NCI-H345 (cell line): ENCODE data around the gene EMC7.
"Not testable (repeated sequence)": the region's sequence is repeated elsewhere in the genome, so short reads cannot be mapped to it uniquely, and the experiment has no call there.

Experiments
- DNase-seq: peaks from one replicate; lab custom pipeline; 2025; lab: John Stamatoyannopoulos, UW

The EMC7 gene

DNA sequence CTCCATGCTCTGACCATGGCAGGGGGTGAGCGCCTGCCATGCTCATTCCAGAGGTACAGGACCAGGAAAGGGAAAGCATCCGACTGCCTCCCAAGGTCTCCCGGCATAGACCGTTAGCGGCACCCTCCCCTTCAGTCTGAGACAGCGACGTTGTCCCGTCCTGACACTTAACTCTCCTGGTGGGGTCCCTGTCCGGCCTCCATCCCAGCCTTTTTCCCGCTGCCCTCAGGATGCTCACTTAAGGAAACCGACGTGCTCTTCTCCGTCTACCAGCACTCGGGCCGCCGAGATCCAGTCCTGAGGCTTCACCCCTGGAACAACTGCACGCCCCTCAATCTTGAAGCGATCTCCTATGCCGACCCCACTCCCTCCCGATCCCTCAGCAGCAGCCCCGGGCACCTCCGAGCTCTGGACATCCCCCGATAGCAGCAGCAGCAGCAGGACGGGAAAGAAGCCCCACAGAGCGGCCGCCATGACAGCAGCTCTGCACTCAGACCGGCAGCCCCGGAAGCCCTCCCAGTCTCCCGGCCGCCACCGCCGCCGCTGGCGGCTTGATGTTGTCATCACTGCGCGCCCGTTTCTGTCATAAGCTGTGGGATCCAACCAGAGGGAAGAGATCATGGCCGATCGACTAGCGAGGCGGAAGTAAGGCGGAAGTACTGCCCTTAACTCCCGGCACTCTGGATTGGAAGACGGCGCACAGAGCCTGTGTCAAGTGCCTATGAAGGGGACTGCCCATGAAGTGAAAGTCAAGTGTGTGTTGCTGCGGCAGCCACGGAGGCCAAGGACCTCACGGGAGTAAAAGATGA lies at the start of gene EMC7, which contains the start of gene PGBD4:
EMC7 (minus strand) TSS at position 497 of the 809 bp plus-strand sequence; CDS start at position 474, 23 bp downstream.
PGBD4 (plus strand) TSS at position 718 of the 809 bp plus-strand sequence. CDS start 449 bp downstream, outside the sequence.
- DNase-seq: peak; percentile 95

GRCh38 chr15:34147371-34148140 lies 45.9 kb upstream of the EMC7 start:
- DNase-seq: no peak

DNA sequence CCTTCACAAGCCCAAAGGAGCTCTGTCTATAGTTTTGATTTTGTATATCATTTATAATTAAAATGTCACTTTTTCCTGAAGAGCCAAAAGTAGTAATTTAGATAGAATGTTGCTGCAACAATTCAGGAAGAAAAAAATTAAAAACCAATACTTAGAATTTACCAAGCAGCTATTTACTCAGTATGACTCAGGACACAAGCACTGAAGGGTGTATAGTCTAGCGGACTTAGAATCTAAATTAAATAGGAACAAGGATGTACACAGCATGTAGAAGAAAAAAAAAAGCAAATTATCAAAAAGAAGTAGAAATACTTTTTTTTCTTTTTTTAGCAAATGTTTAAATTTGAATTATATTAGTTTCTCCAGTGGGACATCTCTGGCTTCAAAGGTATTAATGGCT lies 31.8 kb upstream of the EMC7 start:
- no peak for DNase-seq

DNA sequence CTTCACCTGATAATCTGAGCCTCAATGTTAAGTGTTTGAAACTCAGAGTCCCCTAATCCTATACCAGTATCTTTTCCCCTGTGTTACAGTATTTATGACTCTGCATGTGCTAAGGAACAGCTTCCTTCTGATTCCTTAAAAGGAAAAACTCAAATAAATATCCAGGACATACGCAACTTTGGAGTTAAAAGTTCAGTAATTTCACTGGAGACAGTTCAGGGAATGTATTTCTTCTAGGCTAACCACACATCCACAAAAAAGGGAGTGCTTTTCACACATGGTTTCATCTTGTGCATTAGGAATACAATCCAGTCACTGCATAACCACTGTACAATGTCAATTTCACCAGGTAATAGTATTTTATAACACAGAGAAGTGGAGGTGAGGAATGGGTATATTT lies 31.2 kb upstream of the EMC7 start:
- no peak for DNase-seq

DNA sequence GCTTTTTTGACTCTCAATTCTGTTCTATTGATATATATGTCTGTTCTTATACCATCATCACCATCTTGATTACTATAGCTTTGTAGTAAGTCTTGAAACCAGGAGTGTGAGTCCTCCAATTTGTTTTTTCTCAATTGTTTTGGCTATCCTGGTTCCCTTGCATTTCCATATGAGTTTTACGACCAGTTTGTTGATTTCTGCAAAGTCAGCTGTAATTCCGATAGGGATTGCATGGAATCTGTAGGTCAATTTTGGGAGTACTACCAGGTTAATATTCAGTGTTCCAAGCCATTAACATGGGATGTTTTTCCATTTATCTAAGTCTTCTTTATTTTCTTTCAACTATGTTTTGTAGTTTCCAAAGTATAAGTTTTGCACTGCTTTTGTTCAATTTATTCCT lies 27.2 kb upstream of the EMC7 start:
- DNase-seq: no peak

DNA sequence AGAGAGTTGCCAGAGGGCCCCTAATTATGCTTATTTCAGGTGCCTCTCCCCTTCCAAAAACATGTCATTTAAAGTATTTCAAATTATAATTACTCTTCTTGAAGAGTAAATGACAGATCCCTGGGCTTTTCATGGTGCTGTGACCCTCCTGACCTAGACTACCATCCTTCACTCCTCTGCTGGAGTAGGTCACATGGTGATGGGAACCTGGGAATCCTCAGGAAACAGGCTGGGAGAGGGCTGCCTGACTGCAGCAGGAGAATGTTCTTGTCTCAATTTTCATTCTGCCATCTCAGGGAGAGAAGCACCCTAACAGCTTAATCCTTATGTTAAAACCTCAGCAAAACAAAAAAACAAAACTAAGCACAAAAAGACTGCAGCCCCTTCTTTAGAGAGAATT lies 24.9 kb upstream of the EMC7 start:
- no peak for DNase-seq

- no peak for DNase-seq
Measured at GRCh38 chr15:34125945-34126344, 24.3 kb upstream of the EMC7 start.

- DNase-seq: no peak
Measured at GRCh38 chr15:34124651-34125050, 23.0 kb upstream of the EMC7 start.

- no peak for DNase-seq
Measured at GRCh38 chr15:34122771-34123183, 21.1 kb upstream of the EMC7 start.

- DNase-seq: not testable (repeated sequence)
Measured at GRCh38 chr15:34121786-34122185, 20.1 kb upstream of the EMC7 start.

- not testable (repeated sequence) for DNase-seq
Measured at GRCh38 chr15:34120420-34120819, 18.8 kb upstream of the EMC7 start.

DNA sequence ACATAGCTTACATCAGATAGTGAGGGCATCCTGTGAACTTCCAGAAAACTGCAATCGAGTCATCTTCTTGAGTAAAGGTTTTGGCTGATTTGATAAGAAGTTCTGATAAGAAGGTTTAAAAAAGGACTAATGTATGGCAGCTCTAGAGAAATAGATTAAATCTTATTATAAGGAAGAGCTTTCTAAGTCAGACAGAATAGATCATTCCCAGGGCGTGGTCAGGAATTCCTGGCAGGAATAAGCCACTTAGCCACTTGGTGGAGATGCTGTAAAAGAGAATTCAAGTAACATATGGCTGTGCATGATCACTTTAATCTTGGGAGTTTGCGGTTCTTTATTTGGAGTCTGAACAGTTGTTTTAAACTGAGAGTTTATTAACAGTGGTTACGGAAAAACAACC lies 17.6 kb upstream of the EMC7 start:
- no peak for DNase-seq

DNA sequence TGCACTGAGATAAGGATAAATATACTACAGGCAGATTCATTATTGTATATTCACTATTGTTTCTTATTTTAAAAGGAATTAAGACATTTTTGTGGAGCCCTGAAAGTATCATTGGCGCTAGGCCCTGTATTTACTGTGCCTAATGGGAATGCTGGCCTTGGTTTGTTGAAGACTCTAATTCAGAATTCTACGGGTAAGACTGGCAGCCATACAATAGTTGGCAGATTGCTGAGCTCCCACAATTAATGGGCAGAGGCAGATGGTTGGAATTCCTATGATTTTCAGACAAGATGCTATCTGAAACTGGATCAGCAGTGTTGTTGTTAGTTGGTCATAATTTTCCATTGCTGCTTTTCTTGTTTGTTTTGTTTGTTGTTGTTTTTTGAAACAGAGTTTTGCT lies 15.0 kb upstream of the EMC7 start:
- DNase-seq: no peak

DNA sequence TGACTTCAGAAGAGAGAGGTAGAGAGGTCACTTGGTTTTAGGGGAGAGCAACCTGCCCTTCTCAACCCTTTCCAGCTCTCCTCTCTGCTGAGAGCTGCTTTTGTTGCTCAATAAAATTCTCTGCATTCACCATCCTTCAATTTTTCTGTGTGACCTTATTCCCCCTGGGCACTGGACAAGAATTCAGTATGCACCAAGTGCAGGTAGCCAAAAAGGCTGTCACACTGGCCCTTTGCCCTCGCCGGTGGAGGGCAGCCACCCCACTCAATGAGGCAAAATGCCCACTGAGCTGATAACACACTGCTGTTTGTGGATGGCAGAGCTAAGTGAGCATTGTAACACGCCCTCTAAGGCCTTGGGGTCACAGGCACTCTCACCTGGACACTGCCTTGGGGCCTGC lies 13.1 kb upstream of the EMC7 start:
- no peak for DNase-seq

GRCh38 chr15:34114215-34114614 lies 12.6 kb upstream of the EMC7 start:
- DNase-seq: no peak

- no peak for DNase-seq
Measured at GRCh38 chr15:34111488-34111887, 9.8 kb upstream of the EMC7 start.

DNA sequence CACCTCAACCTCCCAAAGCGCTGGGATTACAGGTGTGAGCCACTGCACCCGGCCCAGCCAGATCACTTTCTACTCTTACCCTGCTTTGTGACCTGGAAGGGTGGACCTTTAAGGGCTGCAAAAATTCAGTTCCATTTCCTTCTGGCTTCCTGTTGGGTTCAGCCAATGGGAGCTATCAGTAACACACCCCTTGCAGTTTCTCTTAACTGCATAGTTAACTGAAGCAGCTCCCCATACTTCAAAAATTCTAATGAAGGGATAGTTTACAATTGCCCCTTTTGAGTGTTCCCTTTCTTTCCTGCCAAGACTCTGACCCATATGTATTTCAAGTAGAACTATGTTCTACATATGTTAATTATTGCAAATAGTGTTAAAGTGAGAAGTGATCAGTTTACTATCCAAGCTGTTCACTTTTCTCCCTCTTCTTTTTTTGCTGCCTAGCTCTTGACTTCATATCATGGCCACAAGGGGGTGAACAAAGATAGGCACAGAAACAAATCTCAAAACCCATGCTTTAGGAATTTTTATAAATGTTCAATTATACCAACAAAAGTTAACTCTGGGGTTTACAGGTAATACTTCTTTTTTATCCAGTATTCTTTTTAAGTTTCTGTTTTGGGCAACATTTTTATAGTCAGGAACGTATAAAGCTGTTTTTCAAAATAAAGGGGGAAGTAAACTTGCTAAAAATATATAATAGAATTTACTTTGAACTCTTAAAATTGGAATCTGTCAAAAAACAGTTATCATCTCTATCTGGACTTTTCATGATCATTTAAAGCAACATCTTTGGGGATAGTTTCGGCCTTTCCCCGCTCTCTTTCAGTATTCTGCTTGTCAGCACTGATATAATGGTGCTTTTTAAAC lies 8.4 kb upstream of the EMC7 start:
- no peak for DNase-seq

GRCh38 chr15:34107315-34107714 lies 5.7 kb upstream of the EMC7 start:
- DNase-seq: no peak

DNA sequence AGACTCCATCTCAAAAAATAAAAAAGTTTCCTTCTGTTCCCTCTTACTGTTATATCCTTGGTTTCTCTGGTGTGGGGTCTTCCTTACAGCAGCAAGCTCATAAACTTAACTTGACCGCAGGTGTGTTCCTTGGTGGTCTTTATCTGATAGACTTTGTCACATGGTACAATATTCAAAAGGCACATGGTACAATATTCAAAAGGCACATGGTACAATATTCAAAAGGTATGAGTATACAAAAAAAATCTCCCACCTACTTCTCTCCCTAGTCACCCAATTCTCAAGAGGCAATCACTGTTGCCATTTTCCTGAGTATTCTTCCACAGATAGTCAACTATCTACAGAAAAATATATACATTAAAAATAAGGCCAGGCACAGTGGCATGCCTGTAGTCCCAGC lies 4.8 kb upstream of the EMC7 start:
- no peak for DNase-seq

DNA sequence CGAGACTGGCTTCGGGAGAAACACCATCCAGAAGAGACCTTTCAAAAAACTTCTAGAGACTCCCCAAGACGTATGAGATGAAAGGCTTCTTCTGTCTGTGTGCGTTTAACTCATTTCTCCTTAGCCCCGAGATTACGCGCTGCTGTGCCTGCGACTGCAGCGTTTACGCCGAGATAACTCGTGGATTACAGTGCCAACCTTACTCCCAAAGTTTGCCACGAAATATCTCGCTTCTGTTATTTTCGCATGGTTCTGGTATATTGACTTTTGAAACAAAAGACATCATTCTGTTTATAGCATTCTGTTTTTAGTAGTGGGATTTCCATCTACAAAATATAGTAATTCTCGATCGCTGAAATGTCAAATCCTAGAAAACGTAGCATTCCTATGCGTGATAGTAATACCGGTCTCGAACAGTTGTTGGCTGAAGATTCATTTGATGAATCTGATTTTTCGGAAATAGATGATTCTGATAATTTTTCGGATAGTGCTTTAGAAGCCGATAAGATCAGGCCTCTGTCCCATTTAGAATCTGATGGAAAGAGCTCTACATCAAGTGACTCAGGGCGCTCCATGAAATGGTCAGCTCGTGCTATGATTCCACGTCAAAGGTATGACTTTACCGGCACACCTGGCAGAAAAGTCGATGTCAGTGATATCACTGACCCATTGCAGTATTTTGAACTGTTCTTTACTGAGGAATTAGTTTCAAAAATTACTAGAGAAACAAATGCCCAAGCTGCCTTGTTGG lies 688 bp upstream of the EMC7 start:
- no peak for DNase-seq

- no peak for DNase-seq
Measured at GRCh38 chr15:34099914-34100313, 1.7 kb downstream of the EMC7 start.

DNA sequence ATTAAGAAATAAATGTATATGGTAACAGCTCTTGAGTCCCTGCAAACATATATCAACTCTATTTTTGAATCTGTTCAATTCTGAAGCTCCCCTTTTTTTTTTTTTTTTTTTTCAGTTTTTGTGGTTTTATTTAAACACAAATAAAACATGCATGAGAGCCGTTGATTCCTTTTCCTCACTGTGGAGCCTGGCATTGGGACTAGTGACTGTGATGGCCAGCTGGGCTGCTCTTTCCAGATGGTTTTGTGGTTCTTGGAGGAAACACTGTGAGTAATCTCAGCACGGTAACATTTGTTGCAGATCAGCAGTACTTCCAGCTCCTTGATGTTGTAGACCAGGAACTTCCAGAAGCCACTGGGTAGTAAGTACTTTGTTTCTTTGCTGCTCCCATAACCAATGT lies 15.9 kb downstream of the EMC7 start:
- DNase-seq: no peak
